Upper lobe of left lung (tissue), 4 donors: ENCODE data around the gene NHLRC1.

Experiments used
- CTCF ChIP-seq, 6 experiments: fragments of 450-650 bp in 4 of 6; fragments of 200-600 bp in 2 of 6; sonication (generic) in 2 of 6; IDR thresholded peaks; one replicate each; pipeline ENCODE4 v1.5.1; 2016 to 2019; ENCODE audit warnings: antibody characterized with exemption in 6 of 6
- POLR2AphosphoS5 ChIP-seq, 2 donors: sonication (generic); formaldehyde crosslinking; IDR thresholded peaks; one replicate each; pipeline ENCODE4 v1.5.1; 2017; ENCODE audit warnings: antibody characterized with exemption in 2 of 2

- no peak for TF ChIP-seq POLR2AphosphoS5 (IDR thresholded peaks at IDR 0.05)
- no peak for TF ChIP-seq CTCF (IDR thresholded peaks at IDR 0.05)
These were observed 7.1 kb downstream of the NHLRC1 start for GRCh38 chr6:18115356-18115755.
